ENCODE data around the gene GNAQ. TPM values are rescaled to one million over a fixed set of nuclear protein-coding genes. Genes with fewer than 3 reads are reported as not detected.

Gene GNAQ
- polyA plus RNA-seq, 2 of the 4 experiments (the other 2 are of a cell fraction) = 17.9 to 60.0 TPM

GRCh38 chr9:78050421-78050820 is 18.8 kb upstream of the GNAQ start:
- FAIRE-seq = no peak

GRCh38 chr9:78049484-78049883 is 17.9 kb upstream of the GNAQ start:
- CTCF ChIA-PET = interaction anchor here (1.3 kb wide), 1 partner anchor 73 kb away, joined by 3 read pairs; no protein-coding TSS in a partner anchor

More at GRCh38 chr9:78050421-78050820, 18.8 kb upstream of the GNAQ start:
- Histone ChIP-seq H3K4me3 (no peak overlapping the region), H3K4me2 (no peak overlapping the region), H3K9me3 (no peaks in the 10 kb centered on the region), H3K27ac (no peak overlapping the region), H3K4me1 (no peaks in the 10 kb centered on the region)
- ATAC-seq = no peak
- DNase-seq (ENCODE audit: low read depth in 1 of 2, low spot score in 1 of 2) = no peak
- POLR2A ChIA-PET = no interaction called here
- CTCF ChIA-PET = interaction anchor here (2.1 to 4.9 kb wide), 2 partner anchors 15 to 208 kb away, joined by 9 to 30 read pairs; no protein-coding TSS in a partner anchor
- no peak for TF ChIP-seq POLR2A (IDR thresholded peaks at IDR 0.05; ENCODE audit: low read length)
- TF ChIP-seq HOXA7 (CRISPR knock-in tag; IDR thresholded peaks at IDR 0.05) = no peak
- no peak for TF ChIP-seq RAD21 (conservative IDR thresholded peaks at IDR 0.05 in 1 of 2, IDR thresholded peaks at IDR 0.05 in 1 of 2)
- no peak for TF ChIP-seq POLR2AphosphoS2 (conservative IDR thresholded peaks at IDR 0.05; ENCODE audit: low read length)
- TF ChIP-seq FOSL2 (IDR thresholded peaks at IDR 0.05) = no peak
- no peak for TF ChIP-seq FOSL2 (CRISPR knock-in tag; IDR thresholded peaks at IDR 0.05)
- TF ChIP-seq SREBF2 (IDR thresholded peaks at IDR 0.05) = no peak

GRCh38 chr9:78047106-78047505 is 15.5 kb upstream of the GNAQ start:
- no peak overlapping the region for H3K4me3 ChIP-seq
- no peaks in the 10 kb centered on the region for H3K4me1 ChIP-seq
- ATAC-seq (no peak), DNase-seq (ENCODE audit: low read depth in 1 of 2, low spot score in 1 of 2) (no peak), FAIRE-seq (no peak)
- CTCF ChIA-PET = interaction anchor here (2.4 kb wide), 1 partner anchor 12 kb away, joined by 21 read pairs; no protein-coding TSS in a partner anchor
- H3K9me3 ChIP-seq = no peaks in the 10 kb centered on the region
- no peak overlapping the region for H3K27ac ChIP-seq
- TF ChIP-seq HDAC2 (IDR thresholded peaks at IDR 0.05) = no peak
- no peak for TF ChIP-seq NR3C1 (IDR thresholded peaks at IDR 0.05)
- TF ChIP-seq EP300 (IDR thresholded peaks at IDR 0.05) = no peak
- TF ChIP-seq JUNB (IDR thresholded peaks at IDR 0.05) = no peak
- TF ChIP-seq CBX2 (IDR thresholded peaks at IDR 0.05; ENCODE audit: borderline replicate concordance, low read depth) = no peak
- TF ChIP-seq CBX8 (IDR thresholded peaks at IDR 0.05) = peak; percentile 76; the same call in 1 of the 2 replicates
- no peak for TF ChIP-seq MAFK (IDR thresholded peaks at IDR 0.05; ENCODE audit: partially characterized antibody)
- TF ChIP-seq KDM1A (IDR thresholded peaks at IDR 0.05; ENCODE audit: low read depth) = no peak
- peak; percentile 85; the same call in 1 of the 2 replicates for TF ChIP-seq RNF2 (IDR thresholded peaks at IDR 0.05; ENCODE audit: borderline replicate concordance, low read depth)
- no peak for TF ChIP-seq POLR2A (IDR thresholded peaks at IDR 0.05; ENCODE audit: low read length)
- TF ChIP-seq EHF (CRISPR knock-in tag; IDR thresholded peaks at IDR 0.05) = no peak
- POLR2A ChIA-PET = no interaction called here
- 48% methylated on average over 4 of the region's 4 CpGs for WGBS (ENCODE audit: missing lambda C conversion rate)
- no peak overlapping the region for H3K4me2 ChIP-seq

More at GRCh38 chr9:78049484-78049883, 17.9 kb upstream of the GNAQ start:
- DNase-seq (ENCODE audit: low read depth in 1 of 2, low spot score in 1 of 2) = no peak
- no peak for ATAC-seq
- no peak for FAIRE-seq
- Histone ChIP-seq H3K4me1 (no peaks in the 10 kb centered on the region), H3K4me2 (no peak overlapping the region), H3K27ac (no peak overlapping the region), H3K9me3 (no peaks in the 10 kb centered on the region), H3K4me3 (no peak overlapping the region)
- 59% methylated on average over 3 of the region's 3 CpGs for WGBS (ENCODE audit: missing lambda C conversion rate)
- TF ChIP-seq HEYL (CRISPR knock-in tag; IDR thresholded peaks at IDR 0.05) = no peak
- no peak for TF ChIP-seq EP300 (IDR thresholded peaks at IDR 0.05)
- no peak for TF ChIP-seq HES2 (IDR thresholded peaks at IDR 0.05)
- TF ChIP-seq ELK1 (IDR thresholded peaks at IDR 0.05; ENCODE audit: low read depth, low read length) = no peak
- no peak for TF ChIP-seq ZC3H11A (IDR thresholded peaks at IDR 0.05)
- POLR2A ChIA-PET = no interaction called here

GRCh38 chr9:78046112-78046511 is 14.5 kb upstream of the GNAQ start:
- ChIA-PET POLR2A (no interaction called here), CTCF (interaction anchor here (0.7 to 2.4 kb wide), 7 partner anchors 9 to 589 kb away, joined by 3 to 21 read pairs (median 4); no protein-coding TSS in a partner anchor)
- FAIRE-seq (no peak), ATAC-seq (no peak), DNase-seq (ENCODE audit: low read depth in 1 of 2, low spot score in 1 of 2) (no peak)
- Histone ChIP-seq H3K4me3 (no peak overlapping the region), H3K27ac (no peak overlapping the region), H3K4me1 (no peaks in the 10 kb centered on the region), H3K4me2 (no peak overlapping the region), H3K9me3 (no peaks in the 10 kb centered on the region)
- TF ChIP-seq REST (IDR thresholded peaks at IDR 0.05) (no peak), ZC3H11A (IDR thresholded peaks at IDR 0.05) (no peak), EHF (CRISPR knock-in tag; IDR thresholded peaks at IDR 0.05) (no peak), CHD2 (IDR thresholded peaks at IDR 0.05; ENCODE audit: low read length, partially characterized antibody) (no peak), MAZ (IDR thresholded peaks at IDR 0.05; ENCODE audit: borderline replicate concordance, low read depth, low read length) (no peak), HOXB5 (CRISPR knock-in tag; IDR thresholded peaks at IDR 0.05) (no peak), ZNF302 (CRISPR knock-in tag; IDR thresholded peaks at IDR 0.05) (no peak), TP53 (CRISPR knock-in tag; IDR thresholded peaks at IDR 0.05) (no peak), ZFP36 (IDR thresholded peaks at IDR 0.05; ENCODE audit: borderline replicate concordance, partially characterized antibody) (no peak), NFE2L2 (conservative IDR thresholded peaks at IDR 0.05; ENCODE audit: low read length) (no peak), BHLHE40 (IDR thresholded peaks at IDR 0.05; ENCODE audit: low read depth, low read length) (no peak), HEYL (CRISPR knock-in tag; IDR thresholded peaks at IDR 0.05) (no peak)
